Parathyroid adenoma (tissue), 2 donors: ENCODE measurements around the gene CSPG5.

Experiments used
- H2AFZ ChIP-seq: fragments of 300-600 bp; sonication (generic); one replicate; pipeline ENCODE4 v1.7.0; 2017; ENCODE audit warnings: antibody characterized with exemption, mild to moderate bottlenecking
- H3K27ac ChIP-seq: fragments of 300-600 bp; sonication (generic); one replicate; pipeline ENCODE4 v1.7.0; 2017
- H3K27me3 ChIP-seq: fragments of 300-600 bp; sonication (generic); one replicate; pipeline ENCODE4 v1.7.0; 2017; ENCODE audit warnings: low read length; ENCODE audit not compliant: control insufficient read depth, insufficient read depth
- H3K36me3 ChIP-seq: fragments of 300-600 bp; sonication (generic); one replicate; pipeline ENCODE4 v1.7.0; 2017; ENCODE audit warnings: low read length; ENCODE audit not compliant: control insufficient read depth, insufficient read depth
- H3K4me1 ChIP-seq: fragments of 300-600 bp; sonication (generic); one replicate; pipeline ENCODE4 v1.7.0; 2017; ENCODE audit warnings: control low read depth
- H3K4me2 ChIP-seq: fragments of 300-600 bp; sonication (generic); one replicate; pipeline ENCODE4 v1.7.0; 2017; ENCODE audit warnings: low read length
- H3K4me3 ChIP-seq: fragments of 300-600 bp; sonication (generic); one replicate; pipeline ENCODE4 v1.7.0; 2017; ENCODE audit warnings: low read depth, low read length
- H3K79me2 ChIP-seq: fragments of 300-600 bp; sonication (generic); one replicate; pipeline ENCODE4 v1.7.0; 2017; ENCODE audit warnings: control low read depth
- H3K9ac ChIP-seq: fragments of 300-600 bp; sonication (generic); one replicate; pipeline ENCODE4 v1.7.0; 2017; ENCODE audit warnings: mild to moderate bottlenecking
- H3K9me3 ChIP-seq: fragments of 300-600 bp; sonication (generic); one replicate; pipeline ENCODE4 v1.7.0; 2017; ENCODE audit warnings: low read length; ENCODE audit not compliant: control insufficient read depth
- TF ChIP-seq, protein P1 (sequence below): fragments of 300-600 bp; sonication (generic); IDR thresholded peaks from one replicate; pipeline ENCODE4 v1.7.0; 2017; ENCODE audit warnings: antibody characterized with exemption, mild to moderate bottlenecking
- donor health status: primary hyperparathyroidism.

The CSPG5 gene, protein sequence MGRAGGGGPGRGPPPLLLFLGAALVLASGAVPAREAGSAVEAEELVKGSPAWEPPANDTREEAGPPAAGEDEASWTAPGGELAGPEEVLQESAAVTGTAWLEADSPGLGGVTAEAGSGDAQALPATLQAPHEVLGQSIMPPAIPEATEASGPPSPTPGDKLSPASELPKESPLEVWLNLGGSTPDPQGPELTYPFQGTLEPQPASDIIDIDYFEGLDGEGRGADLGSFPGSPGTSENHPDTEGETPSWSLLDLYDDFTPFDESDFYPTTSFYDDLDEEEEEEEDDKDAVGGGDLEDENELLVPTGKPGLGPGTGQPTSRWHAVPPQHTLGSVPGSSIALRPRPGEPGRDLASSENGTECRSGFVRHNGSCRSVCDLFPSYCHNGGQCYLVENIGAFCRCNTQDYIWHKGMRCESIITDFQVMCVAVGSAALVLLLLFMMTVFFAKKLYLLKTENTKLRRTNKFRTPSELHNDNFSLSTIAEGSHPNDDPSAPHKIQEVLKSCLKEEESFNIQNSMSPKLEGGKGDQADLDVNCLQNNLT

DNA sequence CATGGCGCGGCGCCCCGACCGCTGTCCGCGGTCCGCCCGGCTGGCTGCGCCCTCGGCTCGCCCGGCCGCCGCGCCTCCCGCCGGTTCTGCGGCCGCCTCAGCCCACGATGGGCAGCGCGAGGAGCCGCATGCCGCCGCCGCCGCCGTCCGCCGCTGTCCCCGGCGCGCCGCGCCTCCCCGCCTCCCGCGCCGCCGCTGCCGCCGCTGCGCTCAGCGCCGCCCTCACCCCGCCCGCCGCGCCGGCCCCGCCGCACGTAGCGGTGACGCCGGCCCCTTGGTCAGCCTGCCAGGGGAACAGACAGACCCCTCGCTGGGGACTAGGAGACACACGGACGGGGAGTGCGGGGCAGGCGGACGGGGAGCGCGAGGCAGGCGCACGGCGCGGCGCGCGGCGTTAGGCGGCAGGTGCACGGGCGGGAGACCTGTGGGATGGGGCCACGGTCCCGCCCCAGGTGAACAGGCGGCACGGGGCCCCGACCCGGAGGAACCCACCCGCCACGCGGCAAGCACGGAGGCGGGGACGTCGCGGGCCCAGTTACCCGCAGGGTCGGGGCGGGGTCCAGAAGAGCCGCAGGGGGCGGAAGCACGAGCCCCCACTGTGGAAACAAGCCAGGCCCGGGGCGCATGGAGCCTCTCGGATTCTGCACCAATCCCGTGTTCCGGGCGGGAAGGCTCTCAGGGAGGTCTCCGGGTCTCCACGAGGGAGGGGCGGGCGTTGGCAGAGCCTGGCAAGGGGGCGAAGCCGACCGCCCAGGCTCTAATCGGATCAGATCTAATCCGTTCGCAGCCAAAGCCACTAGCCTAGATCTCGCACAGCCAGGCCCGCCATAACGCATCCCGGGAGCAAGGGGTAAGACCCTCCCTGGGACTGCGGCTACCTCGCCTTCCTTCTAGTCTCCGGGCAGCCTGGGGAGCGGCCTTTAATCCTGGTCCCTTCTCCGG, at the start of gene CSPG5:
CSPG5 (minus strand) TSS at position 175 of the 942 bp plus-strand sequence; CDS start at position 3, 172 bp downstream.
- Histone ChIP-seq H2AFZ (peak within 1 kb of the TSS; percentile 95), H3K4me3 (peak within 1 kb of the TSS; percentile 30), H3K27me3 (no peaks in the 10 kb centered on the region), H3K9me3 (no peaks in the 10 kb centered on the region), H3K36me3 (no peaks in the 10 kb centered on the region), H3K4me1 (no peaks in the 10 kb centered on the region), H3K27ac (no peak within 1 kb of the TSS), H3K79me2 (no peaks in the 10 kb centered on the region), H3K9ac (no peak within 1 kb of the TSS), H3K4me2 (peak within 1 kb of the TSS; percentile 69)
- TF ChIP-seq, protein P1, sequence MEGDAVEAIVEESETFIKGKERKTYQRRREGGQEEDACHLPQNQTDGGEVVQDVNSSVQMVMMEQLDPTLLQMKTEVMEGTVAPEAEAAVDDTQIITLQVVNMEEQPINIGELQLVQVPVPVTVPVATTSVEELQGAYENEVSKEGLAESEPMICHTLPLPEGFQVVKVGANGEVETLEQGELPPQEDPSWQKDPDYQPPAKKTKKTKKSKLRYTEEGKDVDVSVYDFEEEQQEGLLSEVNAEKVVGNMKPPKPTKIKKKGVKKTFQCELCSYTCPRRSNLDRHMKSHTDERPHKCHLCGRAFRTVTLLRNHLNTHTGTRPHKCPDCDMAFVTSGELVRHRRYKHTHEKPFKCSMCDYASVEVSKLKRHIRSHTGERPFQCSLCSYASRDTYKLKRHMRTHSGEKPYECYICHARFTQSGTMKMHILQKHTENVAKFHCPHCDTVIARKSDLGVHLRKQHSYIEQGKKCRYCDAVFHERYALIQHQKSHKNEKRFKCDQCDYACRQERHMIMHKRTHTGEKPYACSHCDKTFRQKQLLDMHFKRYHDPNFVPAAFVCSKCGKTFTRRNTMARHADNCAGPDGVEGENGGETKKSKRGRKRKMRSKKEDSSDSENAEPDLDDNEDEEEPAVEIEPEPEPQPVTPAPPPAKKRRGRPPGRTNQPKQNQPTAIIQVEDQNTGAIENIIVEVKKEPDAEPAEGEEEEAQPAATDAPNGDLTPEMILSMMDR = no peak

DNA sequence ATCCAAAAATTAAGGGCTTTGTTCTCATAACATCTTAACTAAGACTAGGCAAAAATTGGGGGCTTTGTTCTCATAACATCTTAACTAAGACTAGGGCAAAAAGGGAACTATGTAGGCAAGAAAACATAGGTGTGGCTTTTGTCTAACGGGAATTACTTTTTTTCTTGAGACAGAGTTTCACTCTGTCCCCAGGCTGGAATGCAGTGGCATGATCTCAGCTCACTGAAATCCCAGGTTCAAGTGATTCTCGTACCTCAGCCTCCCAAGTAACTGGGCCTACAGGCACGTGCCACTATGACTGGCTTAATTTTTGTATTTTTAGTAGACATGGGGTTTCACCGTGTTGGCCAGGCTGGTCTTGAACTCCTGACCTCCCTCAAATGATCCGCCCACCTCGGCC, 49.8 kb upstream of the CSPG5 start:
- no peak overlapping the region for H3K27ac ChIP-seq
- no peak overlapping the region for H3K4me2 ChIP-seq
- H3K9me3 ChIP-seq = no peaks in the 10 kb centered on the region
- no peak overlapping the region for H2AFZ ChIP-seq
- H3K4me3 ChIP-seq = no peak overlapping the region
- no peaks in the 10 kb centered on the region for H3K4me1 ChIP-seq
- no peak overlapping the region for H3K9ac ChIP-seq
- TF ChIP-seq, protein P1 = no peak
- no peaks in the 10 kb centered on the region for H3K36me3 ChIP-seq
- peaks cover 3% of the 10 kb centered on the region for H3K79me2 ChIP-seq
- H3K27me3 ChIP-seq = no peaks in the 10 kb centered on the region

DNA sequence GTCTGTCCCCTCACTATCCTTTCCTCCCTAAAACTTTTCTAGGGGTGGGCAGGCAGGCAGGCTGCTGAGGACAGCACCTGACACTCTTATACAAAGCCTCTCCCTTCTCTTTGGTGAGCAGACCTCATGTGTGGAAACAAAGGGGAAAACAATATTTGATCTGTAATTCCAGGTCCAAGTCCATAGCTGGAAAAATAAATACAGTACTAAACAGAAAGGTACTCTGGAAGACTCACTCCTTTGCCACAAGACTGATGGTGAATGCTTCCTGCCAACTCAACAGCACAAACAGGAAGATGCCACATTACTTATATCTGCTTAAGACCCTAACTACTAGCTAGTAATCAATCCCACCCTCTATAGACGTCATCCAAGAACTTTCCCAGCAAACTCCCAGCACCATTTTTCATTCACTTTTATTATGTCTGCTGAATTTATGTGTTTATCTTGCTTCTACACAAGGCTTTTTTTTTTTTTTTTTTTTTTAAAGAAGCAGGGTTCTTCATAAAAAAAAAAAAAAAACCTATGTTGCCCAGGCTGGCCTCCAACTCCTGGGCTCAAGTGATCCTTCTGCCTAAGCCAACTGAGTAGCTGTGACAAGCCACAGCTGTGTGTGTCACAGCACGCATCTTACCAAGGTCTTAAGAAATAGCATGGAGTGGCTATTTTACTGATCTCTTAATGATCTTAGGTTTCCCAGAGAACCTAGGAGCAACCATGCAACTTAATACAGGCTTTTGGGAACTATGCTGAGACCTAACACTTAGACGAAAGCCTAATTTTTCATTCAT, 44.2 kb upstream of the CSPG5 start:
- H3K9ac ChIP-seq = no peak overlapping the region
- H3K36me3 ChIP-seq = no peaks in the 10 kb centered on the region
- H3K4me3 ChIP-seq = no peak overlapping the region

More for the DNA sequence above, 44.2 kb upstream of the CSPG5 start:
- H3K4me2 ChIP-seq = no peak overlapping the region
- TF ChIP-seq, protein P1 = no peak
- H3K4me1 ChIP-seq = no peaks in the 10 kb centered on the region
- H2AFZ ChIP-seq = no peak overlapping the region
- H3K9me3 ChIP-seq = no peaks in the 10 kb centered on the region
- H3K27me3 ChIP-seq = no peaks in the 10 kb centered on the region
- H3K79me2 ChIP-seq = no peaks in the 10 kb centered on the region
- H3K27ac ChIP-seq = no peak overlapping the region
